Mesenchymal stem cell (in vitro differentiated cells and primary cell): ENCODE results near the gene DLGAP1.

ENCODE experiments used
- DNase-seq: peaks from one replicate; pipeline ENCODE4 v3.0.0-alpha.2; 2013
- H2AFZ ChIP-seq: one replicate; pipeline ENCODE4 v1.6.1; 2013; ENCODE audit warnings: low read depth, mild to moderate bottlenecking, control low read depth, inconsistent platforms, low read length, moderate library complexity
- H2AK5ac ChIP-seq: 2 replicates; pipeline ENCODE4 v1.6.1; 2013; ENCODE audit warnings: low read length, moderate library complexity, mild to moderate bottlenecking, inconsistent platforms; ENCODE audit not compliant: severe bottlenecking
- H2BK120ac ChIP-seq: one replicate; pipeline ENCODE4 v1.6.1; 2013; ENCODE audit warnings: low read depth, mild to moderate bottlenecking, inconsistent platforms, low read length, moderate library complexity
- H2BK12ac ChIP-seq, 2 experiments: one replicate each; pipeline ENCODE4 v1.6.1; 2013; ENCODE audit warnings: inconsistent platforms in 2 of 2, low read length in 2 of 2, mild to moderate bottlenecking in 2 of 2, moderate library complexity in 2 of 2, control low read depth in 1 of 2
- H2BK15ac ChIP-seq: one replicate; pipeline ENCODE4 v1.6.1; 2013; ENCODE audit warnings: mild to moderate bottlenecking, low read depth, inconsistent platforms; ENCODE audit not compliant: poor library complexity, severe bottlenecking
- H2BK5ac ChIP-seq: 2 replicates; pipeline ENCODE4 v1.6.1; 2013; ENCODE audit warnings: low read depth, mild to moderate bottlenecking, low read length, control low read depth, inconsistent platforms; ENCODE audit not compliant: poor library complexity, severe bottlenecking
- H3K14ac ChIP-seq, 2 experiments: one replicate each; pipeline ENCODE4 v1.6.1; 2013; ENCODE audit warnings: inconsistent platforms in 2 of 2, low read length in 2 of 2, control low read depth in 1 of 2, mild to moderate bottlenecking in 1 of 2, moderate library complexity in 1 of 2
- H3K18ac ChIP-seq, 2 experiments: one replicate each; pipeline ENCODE4 v1.6.1; 2013; ENCODE audit warnings: inconsistent platforms in 2 of 2, low read length in 2 of 2, control low read depth in 1 of 2, low read depth in 1 of 2, mild to moderate bottlenecking in 1 of 2
- H3K23ac ChIP-seq, 2 experiments: one replicate each; pipeline ENCODE4 v1.6.1; 2013; ENCODE audit warnings: inconsistent platforms in 2 of 2, low read length in 2 of 2, mild to moderate bottlenecking in 2 of 2, moderate library complexity in 2 of 2, control low read depth in 1 of 2
- H3K27ac ChIP-seq: 2 replicates; pipeline ENCODE4 v1.5.1; 2013; ENCODE audit warnings: mild to moderate bottlenecking, moderate library complexity, low read length, control low read depth, inconsistent platforms; ENCODE audit not compliant: poor library complexity, severe bottlenecking
- H3K27me3 ChIP-seq, 2 experiments: 2 replicates each; pipeline versions ENCODE4 v1.6.1 to v1.7.0; 2013; ENCODE audit warnings: low read length in 2 of 2, mild to moderate bottlenecking in 2 of 2, moderate library complexity in 2 of 2, control low read depth in 1 of 2, inconsistent platforms in 1 of 2; ENCODE audit not compliant: control insufficient read depth in 1 of 2, insufficient read depth in 1 of 2
- H3K36me3 ChIP-seq, 2 experiments: 2 replicates each; pipeline versions ENCODE4 v1.6.1 to v1.7.0; 2013; ENCODE audit warnings: low read length in 2 of 2, control low read depth in 1 of 2, inconsistent platforms in 1 of 2, low read depth in 1 of 2, mild to moderate bottlenecking in 1 of 2; ENCODE audit not compliant: insufficient read depth in 2 of 2, control insufficient read depth in 1 of 2
- H3K4ac ChIP-seq, 2 experiments: one replicate each; pipeline ENCODE4 v1.6.1; 2013; ENCODE audit warnings: inconsistent platforms in 2 of 2, low read length in 2 of 2, mild to moderate bottlenecking in 2 of 2, moderate library complexity in 2 of 2, control low read depth in 1 of 2, low read depth in 1 of 2
- H3K4me1 ChIP-seq: 2 replicates; pipeline ENCODE4 v1.6.1; 2013; ENCODE audit warnings: low read depth, low read length, control low read depth; ENCODE audit not compliant: control insufficient read depth, insufficient read depth
- H3K4me2 ChIP-seq: 2 replicates; pipeline ENCODE4 v1.6.1; 2013; ENCODE audit warnings: low read length, mild to moderate bottlenecking, inconsistent platforms; ENCODE audit not compliant: poor library complexity, severe bottlenecking
- H3K4me3 ChIP-seq, 2 experiments: 2 replicates each; pipeline versions ENCODE4 v1.5.1 to v1.7.0; 2013; ENCODE audit warnings: low read length in 2 of 2, mild to moderate bottlenecking in 2 of 2, control low read depth in 1 of 2, low read depth in 1 of 2; ENCODE audit not compliant: insufficient read depth in 1 of 2
- H3K79me1 ChIP-seq: replicated peaks from 2 replicates; pipeline ENCODE4 v1.6.1; 2013; ENCODE audit warnings: mild to moderate bottlenecking, control low read depth, low read length, inconsistent platforms; ENCODE audit not compliant: poor library complexity, severe bottlenecking
- H3K9ac ChIP-seq: 2 replicates; pipeline ENCODE4 v1.7.0; 2013; ENCODE audit warnings: mild to moderate bottlenecking, low read length, moderate library complexity
- H3K9me3 ChIP-seq: 2 replicates; pipeline ENCODE4 v1.7.0; 2013; ENCODE audit warnings: mild to moderate bottlenecking, low read length; ENCODE audit not compliant: control insufficient read depth
- H4K8ac ChIP-seq: one replicate; pipeline ENCODE4 v1.6.1; 2013; ENCODE audit warnings: inconsistent platforms, mild to moderate bottlenecking, low read length, moderate library complexity
- H4K91ac ChIP-seq: one replicate; pipeline ENCODE4 v1.6.1; 2013; ENCODE audit warnings: mild to moderate bottlenecking, low read length, inconsistent platforms
- WGBS: methylation state at CpG from one replicate; pipeline ENCODE4 v1.1.7; 2013; ENCODE audit warnings: mixed read lengths; 5-methylcytosine and 5-hydroxymethylcytosine counted together

DLGAP1 gene

DNA sequence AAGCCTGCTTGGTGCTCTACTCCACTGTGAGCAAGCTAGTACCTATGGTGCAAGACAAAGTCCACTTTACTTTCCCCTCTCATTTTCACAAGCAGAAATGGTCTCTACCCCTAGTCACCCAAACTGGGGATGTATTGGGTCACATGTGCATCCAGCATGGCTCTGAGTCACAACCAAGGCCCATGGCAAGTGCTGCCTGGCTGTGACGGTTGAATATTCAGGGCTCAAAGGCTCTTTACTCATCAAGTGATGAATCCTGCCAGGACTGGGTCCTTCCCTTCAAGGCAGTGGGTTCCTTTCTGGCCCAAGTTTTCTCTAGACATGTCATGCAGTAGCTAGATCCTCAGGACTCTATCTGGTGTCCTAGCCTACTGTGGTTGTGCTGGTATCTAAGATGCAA, 311.5 kb downstream of the DLGAP1 start:
- H3K14ac ChIP-seq, result no peak overlapping the region
- WGBS, result 62% methylated on average over 1 of the region's 1 CpG
- H3K27ac ChIP-seq, result no peak overlapping the region
- H4K8ac ChIP-seq, result no peak overlapping the region
- DNase-seq, result no peak
- no peak overlapping the region for H3K4ac ChIP-seq
- no peak overlapping the region for H3K9ac ChIP-seq
- no peak overlapping the region for H2BK15ac ChIP-seq
- no peak overlapping the region for H3K23ac ChIP-seq
- H3K27me3 ChIP-seq, result no peaks in the 10 kb centered on the region
- H3K4me3 ChIP-seq, result no peak overlapping the region
- no peak overlapping the region for H3K18ac ChIP-seq
- H2BK12ac ChIP-seq, result no peak overlapping the region
- H2AFZ ChIP-seq, result no peak overlapping the region
- no peak overlapping the region for H4K91ac ChIP-seq
- no peaks in the 10 kb centered on the region for H3K79me1 ChIP-seq
- H3K9me3 ChIP-seq, result no peaks in the 10 kb centered on the region
- H3K36me3 ChIP-seq, result no peaks in the 10 kb centered on the region
- no peak overlapping the region for H2BK5ac ChIP-seq
- H2AK5ac ChIP-seq, result no peak overlapping the region
- H3K4me1 ChIP-seq, result no peaks in the 10 kb centered on the region
- no peak overlapping the region for H2BK120ac ChIP-seq
- H3K4me2 ChIP-seq, result no peak overlapping the region

DNA sequence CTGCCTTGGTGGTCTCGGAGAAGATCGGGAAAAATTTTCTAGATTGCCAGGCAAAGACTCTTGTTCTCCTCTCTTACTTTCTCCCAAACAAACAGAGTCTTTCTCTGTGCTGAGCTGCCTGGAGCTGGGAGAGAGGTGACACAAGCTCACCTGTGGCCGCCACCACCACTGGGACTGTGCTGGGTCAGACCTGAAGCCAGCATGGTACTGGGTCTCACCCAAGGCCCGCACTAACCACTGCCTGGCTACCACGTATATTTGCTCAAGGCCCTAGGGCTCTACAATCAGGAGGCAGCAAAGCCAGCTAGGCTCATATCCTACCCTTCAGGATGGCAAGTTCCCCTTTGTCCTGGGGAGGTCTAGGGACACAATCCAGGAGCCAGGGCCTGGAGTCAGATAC, 312.2 kb downstream of the DLGAP1 start:
- 86% methylated on average over 5 of the region's 5 CpGs for WGBS
- Histone ChIP-seq H2BK12ac (no peak overlapping the region), H3K4ac (no peak overlapping the region), H4K8ac (no peak overlapping the region), H3K9ac (no peak overlapping the region), H3K27me3 (no peaks in the 10 kb centered on the region), H2AK5ac (no peak overlapping the region), H2AFZ (no peak overlapping the region), H3K18ac (no peak overlapping the region), H3K4me2 (no peak overlapping the region), H4K91ac (no peak overlapping the region), H2BK15ac (no peak overlapping the region), H3K27ac (no peak overlapping the region), H3K14ac (no peak overlapping the region), H3K79me1 (no peaks in the 10 kb centered on the region), H2BK120ac (no peak overlapping the region), H3K9me3 (no peaks in the 10 kb centered on the region), H2BK5ac (no peak overlapping the region), H3K4me3 (no peak overlapping the region), H3K4me1 (no peaks in the 10 kb centered on the region), H3K23ac (no peak overlapping the region), H3K36me3 (no peaks in the 10 kb centered on the region)
- DNase-seq, result no peak

DNA sequence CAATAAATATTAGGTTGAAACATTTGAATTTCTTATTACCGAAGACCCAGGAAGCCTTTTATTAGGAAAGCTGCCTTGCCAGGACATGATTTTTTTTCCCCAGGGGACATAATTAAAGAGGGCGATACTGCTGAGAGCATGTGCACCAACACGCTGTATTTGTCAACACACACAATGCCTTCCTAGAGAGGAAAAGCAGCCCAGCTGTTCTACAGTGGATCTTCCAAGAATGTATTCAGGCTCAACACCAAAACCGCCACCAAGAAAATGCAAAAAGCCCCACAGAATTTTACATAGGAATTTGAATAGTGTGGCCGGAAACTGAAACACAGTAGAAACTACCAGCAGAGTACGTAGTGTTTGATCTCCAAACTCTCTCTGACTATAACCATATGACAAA, 320.4 kb downstream of the DLGAP1 start:
- Histone ChIP-seq H2AFZ (no peak overlapping the region), H3K4me3 (no peak overlapping the region), H3K14ac (no peak overlapping the region), H2BK12ac (no peak overlapping the region), H4K91ac (no peak overlapping the region), H3K27ac (no peak overlapping the region), H3K27me3 (no peaks in the 10 kb centered on the region), H2BK15ac (no peak overlapping the region), H2AK5ac (no peak overlapping the region), H3K9me3 (no peaks in the 10 kb centered on the region), H2BK120ac (no peak overlapping the region), H3K18ac (no peak overlapping the region), H3K36me3 (no peaks in the 10 kb centered on the region), H3K4me1 (no peaks in the 10 kb centered on the region), H4K8ac (no peak overlapping the region), H3K4ac (no peak overlapping the region), H3K4me2 (no peak overlapping the region), H2BK5ac (no peak overlapping the region), H3K79me1 (no peaks in the 10 kb centered on the region), H3K9ac (no peak overlapping the region), H3K23ac (no peak overlapping the region)
- WGBS, result 81% methylated on average over 4 of the region's 6 CpGs
- no peak for DNase-seq

DNA sequence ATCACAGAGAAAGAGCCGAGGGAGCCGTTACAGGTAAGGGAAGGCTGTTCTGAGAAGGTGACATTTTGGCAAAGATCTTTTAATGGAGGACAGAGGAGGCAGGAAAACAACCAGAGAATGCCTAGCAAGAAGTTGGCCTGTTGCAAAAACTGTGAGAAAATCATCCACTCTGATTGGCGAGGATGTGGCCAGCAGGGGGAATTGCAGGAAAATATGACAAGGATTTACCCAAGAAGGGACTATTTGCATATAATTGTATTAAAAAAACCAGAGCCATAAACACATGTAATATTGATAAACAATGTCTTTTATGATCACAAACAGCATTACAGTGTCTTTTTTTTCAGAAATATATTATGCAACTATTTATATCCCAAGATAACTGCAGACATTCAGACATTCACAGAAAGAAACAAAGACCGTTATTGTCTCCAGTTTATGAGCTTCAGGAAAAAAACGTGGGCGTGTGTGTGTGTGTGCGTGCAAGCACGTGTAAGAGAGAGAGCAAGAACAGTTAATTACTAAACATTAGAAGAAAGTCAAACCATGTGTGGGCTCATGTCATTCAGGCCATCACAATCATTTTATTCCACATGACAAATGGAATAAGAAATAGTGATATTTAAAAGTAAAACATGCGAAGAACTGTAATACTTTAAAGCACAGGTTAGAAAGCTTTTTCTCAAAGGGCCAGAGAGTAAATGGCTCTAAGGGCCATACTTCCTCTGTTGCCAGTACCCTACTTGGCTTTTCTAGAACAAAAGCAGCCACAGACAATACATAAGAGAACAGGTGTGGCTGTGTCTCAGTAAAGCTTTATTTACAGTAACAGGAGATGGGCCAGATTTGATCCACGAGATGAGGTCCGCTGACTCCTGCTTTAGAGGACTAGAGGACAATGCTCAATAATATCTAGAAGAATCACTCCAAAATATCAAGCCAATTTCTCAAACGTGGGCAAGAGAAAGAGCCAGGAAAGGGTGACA, 324.1 kb downstream of the DLGAP1 start:
- no peak overlapping the region for H3K4me3 ChIP-seq
- no peak overlapping the region for H2BK15ac ChIP-seq
- no peaks in the 10 kb centered on the region for H3K9me3 ChIP-seq
- H3K27me3 ChIP-seq, result no peaks in the 10 kb centered on the region
- no peak overlapping the region for H3K14ac ChIP-seq
- no peak overlapping the region for H2BK5ac ChIP-seq
- H3K36me3 ChIP-seq, result no peaks in the 10 kb centered on the region
- no peak overlapping the region for H2BK120ac ChIP-seq
- no peak overlapping the region for H4K8ac ChIP-seq
- no peak overlapping the region for H3K4ac ChIP-seq
- H2AK5ac ChIP-seq, result no peak overlapping the region
- H3K4me2 ChIP-seq, result no peak overlapping the region
- no peaks in the 10 kb centered on the region for H3K79me1 ChIP-seq
- H4K91ac ChIP-seq, result no peak overlapping the region
- H3K9ac ChIP-seq, result no peak overlapping the region
- no peak overlapping the region for H3K27ac ChIP-seq
- no peak overlapping the region for H2AFZ ChIP-seq
- no peaks in the 10 kb centered on the region for H3K4me1 ChIP-seq
- H3K18ac ChIP-seq, result no peak overlapping the region
- H2BK12ac ChIP-seq, result no peak overlapping the region
- no peak overlapping the region for H3K23ac ChIP-seq
- no peak for DNase-seq
- WGBS, result 70% methylated on average over 12 of the region's 12 CpGs
